ENCODE measurements around the gene CHFR. TPM values are rescaled to one million over a fixed set of nuclear protein-coding genes. Genes with fewer than 3 reads are reported as not detected.

Gene CHFR
- total RNA-seq, 1 experiment from 2014 or later, result 32.3 TPM

GRCh38 chr12:132788375-132789098 lies 98.9 kb downstream of the CHFR start:
- H3K4me1 ChIP-seq, result no peaks in the 10 kb centered on the region
- CTCF ChIA-PET, result no interaction called here
- Mint-ChIP-seq H3K4me1 (ENCODE audit: low read depth, unreplicated experiment) (no peaks in the 10 kb centered on the region), H3K27ac (ENCODE audit: unreplicated experiment) (no peak overlapping the region), H3K4me3 (ENCODE audit: unreplicated experiment) (no peak overlapping the region), H3K9me3 (ENCODE audit: unreplicated experiment) (no peaks in the 10 kb centered on the region), H3K27me3 (ENCODE audit: insufficient read depth, unreplicated experiment) (no peaks in the 10 kb centered on the region), H3K36me3 (ENCODE audit: insufficient read depth, unreplicated experiment) (peaks cover 73% of the 10 kb centered on the region)
- H3K27me3 ChIP-seq (replicated peaks; ENCODE audit: control insufficient read depth, insufficient read depth, low read length), result no peaks in the 10 kb centered on the region
- BruUV-seq (replicated peaks), result no TSS peak
- POLR2A ChIA-PET, result no interaction called here
- peaks cover 1% of the 10 kb centered on the region; the same call in 1 of the 2 replicates for H3K36me3 ChIP-seq (ENCODE audit: control insufficient read depth, insufficient read depth, low read length)
- TF ChIP-seq, protein P1, sequence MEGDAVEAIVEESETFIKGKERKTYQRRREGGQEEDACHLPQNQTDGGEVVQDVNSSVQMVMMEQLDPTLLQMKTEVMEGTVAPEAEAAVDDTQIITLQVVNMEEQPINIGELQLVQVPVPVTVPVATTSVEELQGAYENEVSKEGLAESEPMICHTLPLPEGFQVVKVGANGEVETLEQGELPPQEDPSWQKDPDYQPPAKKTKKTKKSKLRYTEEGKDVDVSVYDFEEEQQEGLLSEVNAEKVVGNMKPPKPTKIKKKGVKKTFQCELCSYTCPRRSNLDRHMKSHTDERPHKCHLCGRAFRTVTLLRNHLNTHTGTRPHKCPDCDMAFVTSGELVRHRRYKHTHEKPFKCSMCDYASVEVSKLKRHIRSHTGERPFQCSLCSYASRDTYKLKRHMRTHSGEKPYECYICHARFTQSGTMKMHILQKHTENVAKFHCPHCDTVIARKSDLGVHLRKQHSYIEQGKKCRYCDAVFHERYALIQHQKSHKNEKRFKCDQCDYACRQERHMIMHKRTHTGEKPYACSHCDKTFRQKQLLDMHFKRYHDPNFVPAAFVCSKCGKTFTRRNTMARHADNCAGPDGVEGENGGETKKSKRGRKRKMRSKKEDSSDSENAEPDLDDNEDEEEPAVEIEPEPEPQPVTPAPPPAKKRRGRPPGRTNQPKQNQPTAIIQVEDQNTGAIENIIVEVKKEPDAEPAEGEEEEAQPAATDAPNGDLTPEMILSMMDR (IDR thresholded peaks at IDR 0.05; ENCODE audit: insufficient read depth in 1 of 2, low read depth in 1 of 2, low read length in 1 of 2, severe bottlenecking in 1 of 2, unreplicated experiment in 1 of 2), result no peak
- no peak for DNase-seq
- intact Hi-C loops (cut with micrococcal nuclease; ENCODE audit: unreplicated experiment), result no loop called here
- no peaks in the 10 kb centered on the region for H3K9me3 ChIP-seq
- H3K4me3 ChIP-seq (ENCODE audit: low read depth, low read length), result no peak overlapping the region

DNA sequence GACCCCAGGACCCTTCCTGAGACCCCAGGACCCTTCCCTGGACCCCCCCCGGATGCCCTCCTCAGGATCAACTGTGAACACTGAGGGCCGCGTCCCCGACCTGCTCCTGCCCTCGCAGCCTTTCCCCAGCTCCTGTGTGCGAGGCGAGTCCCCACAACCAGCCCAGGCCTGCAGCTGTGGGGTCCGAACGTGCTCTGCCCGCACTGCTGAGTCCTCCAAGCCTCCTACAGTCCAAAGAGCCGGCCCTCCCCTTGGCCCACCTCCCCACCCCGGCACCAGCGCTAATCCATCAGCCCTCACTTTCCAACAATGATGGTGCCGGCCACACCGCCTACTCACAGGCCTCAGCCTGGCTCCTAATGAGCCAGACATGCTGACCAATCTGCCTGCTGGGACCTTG lies 99.5 kb downstream of the CHFR start:
- Mint-ChIP-seq H3K9me3 (ENCODE audit: unreplicated experiment) (no peaks in the 10 kb centered on the region), H3K27me3 (ENCODE audit: insufficient read depth, unreplicated experiment) (no peaks in the 10 kb centered on the region), H3K36me3 (ENCODE audit: insufficient read depth, unreplicated experiment) (peaks cover 79% of the 10 kb centered on the region), H3K4me1 (ENCODE audit: low read depth, unreplicated experiment) (no peaks in the 10 kb centered on the region), H3K27ac (ENCODE audit: unreplicated experiment) (no peak overlapping the region), H3K4me3 (ENCODE audit: unreplicated experiment) (no peak overlapping the region)
- no TSS peak for BruUV-seq (replicated peaks)
- no peaks in the 10 kb centered on the region for H3K9me3 ChIP-seq
- H3K4me1 ChIP-seq, result no peaks in the 10 kb centered on the region
- no peak for DNase-seq
- no peaks in the 10 kb centered on the region for H3K27me3 ChIP-seq (replicated peaks; ENCODE audit: control insufficient read depth, insufficient read depth, low read length)
- intact Hi-C loops (cut with micrococcal nuclease; ENCODE audit: unreplicated experiment), result no loop called here
- POLR2A ChIA-PET, result no interaction called here
- TF ChIP-seq, protein P1 (IDR thresholded peaks at IDR 0.05; ENCODE audit: insufficient read depth in 1 of 2, low read depth in 1 of 2, low read length in 1 of 2, severe bottlenecking in 1 of 2, unreplicated experiment in 1 of 2), result no peak
- CTCF ChIA-PET, result no interaction called here
- no peak overlapping the region for H3K4me3 ChIP-seq (ENCODE audit: low read depth, low read length)
- H3K36me3 ChIP-seq (ENCODE audit: control insufficient read depth, insufficient read depth, low read length), result peaks cover 1% of the 10 kb centered on the region; the same call in 1 of the 2 replicates

- H3K4me1 Mint-ChIP-seq (ENCODE audit: low read depth, unreplicated experiment), result no peaks in the 10 kb centered on the region
- Histone ChIP-seq H3K27me3 (replicated peaks; ENCODE audit: control insufficient read depth, insufficient read depth, low read length) (no peaks in the 10 kb centered on the region), H3K36me3 (ENCODE audit: control insufficient read depth, insufficient read depth, low read length) (peaks cover 1% of the 10 kb centered on the region; the same call in 1 of the 2 replicates), H3K4me1 (no peaks in the 10 kb centered on the region), H3K9me3 (no peaks in the 10 kb centered on the region), H3K4me3 (ENCODE audit: low read depth, low read length) (no peak overlapping the region)
- H3K36me3 Mint-ChIP-seq (ENCODE audit: insufficient read depth, unreplicated experiment), result peaks cover 87% of the 10 kb centered on the region
- no peak overlapping the region for H3K4me3 Mint-ChIP-seq (ENCODE audit: unreplicated experiment)
- no peak for DNase-seq
- H3K27me3 Mint-ChIP-seq (ENCODE audit: insufficient read depth, unreplicated experiment), result no peaks in the 10 kb centered on the region
- H3K27ac Mint-ChIP-seq (ENCODE audit: unreplicated experiment), result no peak overlapping the region
- no TSS peak for BruUV-seq (replicated peaks)
- ChIA-PET CTCF (no interaction called here), POLR2A (no interaction called here)
- no peaks in the 10 kb centered on the region for H3K9me3 Mint-ChIP-seq (ENCODE audit: unreplicated experiment)
- intact Hi-C loops (cut with micrococcal nuclease; ENCODE audit: unreplicated experiment), result no loop called here
- TF ChIP-seq, protein P1 (IDR thresholded peaks at IDR 0.05; ENCODE audit: insufficient read depth in 1 of 2, low read depth in 1 of 2, low read length in 1 of 2, severe bottlenecking in 1 of 2, unreplicated experiment in 1 of 2), result no peak
These were observed 101.2 kb downstream of the CHFR start for GRCh38 chr12:132786192-132786591.

Data from Caco-2 (cell line).